WI38 (cell line): Measurements from ENCODE around the gene NEK7.

ENCODE experiments used
- H3K4me3 ChIP-seq: 2 replicates; pipeline ENCODE4 v1.5.1; 2011; ENCODE audit warnings: low read depth, mild to moderate bottlenecking, control low read depth, low read length
- TF ChIP-seq, protein P1 (sequence below): IDR thresholded peaks from 2 replicates; pipeline ENCODE4 v1.5.1; 2012; ENCODE audit warnings: low read depth, mild to moderate bottlenecking, control low read depth, low read length

The NEK7 gene

DNA sequence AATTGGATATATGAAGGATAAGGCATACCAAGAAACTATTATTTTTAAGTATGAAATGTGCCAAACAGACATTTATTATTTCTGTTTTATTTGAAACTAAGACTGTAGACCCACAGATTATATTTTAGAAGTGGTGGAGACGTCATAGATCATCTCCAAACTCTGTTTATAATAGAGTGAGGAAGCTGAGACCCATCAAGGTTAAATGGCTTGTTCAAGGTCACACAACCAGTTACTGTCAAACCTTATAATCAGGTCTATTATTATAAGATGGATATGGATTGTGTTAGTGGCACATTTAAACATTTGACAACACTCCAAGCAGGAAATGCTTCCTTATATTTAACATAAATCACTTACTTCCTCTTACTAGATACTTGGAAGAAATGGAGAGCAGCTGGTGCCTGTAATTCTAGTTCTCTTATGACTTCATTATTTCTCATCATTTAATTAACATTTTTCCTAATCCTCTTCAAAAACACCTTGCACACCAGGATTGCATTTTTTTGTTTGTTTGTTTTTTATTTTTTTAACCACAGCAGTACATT lies 117.0 kb downstream of the NEK7 start:
- TF ChIP-seq, protein P1, sequence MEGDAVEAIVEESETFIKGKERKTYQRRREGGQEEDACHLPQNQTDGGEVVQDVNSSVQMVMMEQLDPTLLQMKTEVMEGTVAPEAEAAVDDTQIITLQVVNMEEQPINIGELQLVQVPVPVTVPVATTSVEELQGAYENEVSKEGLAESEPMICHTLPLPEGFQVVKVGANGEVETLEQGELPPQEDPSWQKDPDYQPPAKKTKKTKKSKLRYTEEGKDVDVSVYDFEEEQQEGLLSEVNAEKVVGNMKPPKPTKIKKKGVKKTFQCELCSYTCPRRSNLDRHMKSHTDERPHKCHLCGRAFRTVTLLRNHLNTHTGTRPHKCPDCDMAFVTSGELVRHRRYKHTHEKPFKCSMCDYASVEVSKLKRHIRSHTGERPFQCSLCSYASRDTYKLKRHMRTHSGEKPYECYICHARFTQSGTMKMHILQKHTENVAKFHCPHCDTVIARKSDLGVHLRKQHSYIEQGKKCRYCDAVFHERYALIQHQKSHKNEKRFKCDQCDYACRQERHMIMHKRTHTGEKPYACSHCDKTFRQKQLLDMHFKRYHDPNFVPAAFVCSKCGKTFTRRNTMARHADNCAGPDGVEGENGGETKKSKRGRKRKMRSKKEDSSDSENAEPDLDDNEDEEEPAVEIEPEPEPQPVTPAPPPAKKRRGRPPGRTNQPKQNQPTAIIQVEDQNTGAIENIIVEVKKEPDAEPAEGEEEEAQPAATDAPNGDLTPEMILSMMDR, result no peak
- no peak overlapping the region for H3K4me3 ChIP-seq

DNA sequence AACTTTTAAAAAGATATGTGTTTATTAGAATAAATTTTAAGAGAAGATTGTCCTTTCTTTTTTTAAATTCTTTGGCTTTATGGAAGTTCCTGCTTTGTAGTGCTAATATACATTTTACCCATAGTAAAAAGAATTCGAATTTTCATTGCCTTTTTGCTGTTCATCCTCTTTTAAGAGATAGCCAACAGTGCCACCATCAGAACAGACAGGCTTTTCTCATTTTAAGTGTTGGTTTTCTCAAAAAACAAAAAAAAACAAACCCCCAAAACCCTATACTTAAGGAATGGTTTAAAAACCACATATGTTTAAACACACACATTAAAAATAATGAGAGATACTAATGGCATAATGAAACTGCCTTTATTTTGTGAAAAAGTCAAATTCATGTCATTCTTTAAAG lies 118.8 kb downstream of the NEK7 start:
- no peak overlapping the region for H3K4me3 ChIP-seq
- TF ChIP-seq, protein P1, result no peak

DNA sequence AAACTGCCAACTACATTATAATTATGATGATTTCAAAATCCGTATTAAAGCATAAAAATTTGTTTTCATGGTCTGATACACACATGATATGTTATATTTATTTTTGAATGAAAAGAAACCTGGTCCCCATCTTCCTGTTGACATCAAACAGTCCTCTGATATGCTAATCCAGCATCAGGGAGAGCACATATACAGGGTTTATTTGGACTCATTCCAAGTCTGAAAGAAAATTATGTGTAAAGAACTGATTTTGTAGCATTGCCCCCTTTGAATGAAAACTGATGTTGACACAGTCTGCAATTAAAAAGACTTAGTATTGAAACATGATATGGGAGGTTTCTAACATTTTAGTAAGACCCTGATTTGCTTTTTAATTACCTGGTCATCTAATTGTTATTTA lies 119.4 kb downstream of the NEK7 start:
- no peak overlapping the region for H3K4me3 ChIP-seq
- TF ChIP-seq, protein P1, result no peak

DNA sequence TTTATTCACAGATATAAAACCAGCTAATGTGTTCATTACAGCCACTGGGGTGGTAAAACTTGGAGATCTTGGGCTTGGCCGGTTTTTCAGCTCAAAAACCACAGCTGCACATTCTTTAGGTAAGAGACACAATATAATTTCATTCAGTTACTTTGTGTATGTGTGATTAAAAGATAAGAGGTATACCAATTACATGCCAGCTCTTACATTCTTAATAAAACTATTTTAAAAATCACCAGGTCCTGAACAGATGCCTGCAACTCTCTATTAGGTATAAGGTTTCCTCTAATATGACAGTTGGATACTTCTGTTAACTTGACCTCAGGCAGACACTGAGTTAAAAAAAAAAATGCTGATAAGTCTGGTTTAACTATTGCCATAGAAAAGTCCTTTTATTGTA lies 122.1 kb downstream of the NEK7 start:
- H3K4me3 ChIP-seq, result no peak overlapping the region
- TF ChIP-seq, protein P1, result no peak

DNA sequence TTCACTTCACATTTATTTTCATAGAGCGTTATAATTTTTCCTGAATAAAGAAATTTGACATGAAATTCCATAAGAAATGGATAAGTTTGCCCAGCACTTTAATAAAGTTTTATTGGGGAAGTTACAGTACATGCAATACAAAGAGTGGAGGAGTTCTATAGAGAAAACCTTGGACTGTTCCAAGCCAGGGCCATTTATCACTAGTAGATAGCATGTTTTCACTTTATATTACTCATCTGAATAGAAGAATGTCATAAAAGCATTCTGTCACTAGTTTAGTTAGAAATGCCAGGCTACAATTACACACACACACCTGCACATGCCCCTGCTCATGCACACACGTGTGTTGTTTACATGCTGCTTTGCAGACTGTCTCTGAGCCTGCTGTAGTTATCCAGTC lies 123.3 kb downstream of the NEK7 start:
- TF ChIP-seq, protein P1, result no peak
- H3K4me3 ChIP-seq, result no peak overlapping the region

DNA sequence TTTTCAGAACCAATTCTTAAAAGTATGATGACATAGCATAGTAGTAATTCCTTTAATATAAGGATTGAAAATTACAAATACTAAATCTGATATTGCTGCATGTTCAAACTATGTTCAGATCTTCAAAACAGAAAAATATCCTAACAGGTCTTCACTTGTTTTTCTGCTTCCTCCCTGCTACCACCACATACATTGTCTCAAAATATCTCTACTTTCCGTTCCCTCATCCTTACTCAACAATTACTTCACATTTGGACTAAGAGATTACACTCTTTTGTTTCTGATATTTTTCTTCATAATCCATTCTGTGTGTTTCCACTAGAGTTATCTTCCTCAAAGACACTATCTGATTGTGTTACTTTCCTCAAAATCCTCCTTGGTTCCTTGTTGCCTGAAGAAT lies 125.1 kb downstream of the NEK7 start:
- TF ChIP-seq, protein P1, result no peak
- no peak overlapping the region for H3K4me3 ChIP-seq

DNA sequence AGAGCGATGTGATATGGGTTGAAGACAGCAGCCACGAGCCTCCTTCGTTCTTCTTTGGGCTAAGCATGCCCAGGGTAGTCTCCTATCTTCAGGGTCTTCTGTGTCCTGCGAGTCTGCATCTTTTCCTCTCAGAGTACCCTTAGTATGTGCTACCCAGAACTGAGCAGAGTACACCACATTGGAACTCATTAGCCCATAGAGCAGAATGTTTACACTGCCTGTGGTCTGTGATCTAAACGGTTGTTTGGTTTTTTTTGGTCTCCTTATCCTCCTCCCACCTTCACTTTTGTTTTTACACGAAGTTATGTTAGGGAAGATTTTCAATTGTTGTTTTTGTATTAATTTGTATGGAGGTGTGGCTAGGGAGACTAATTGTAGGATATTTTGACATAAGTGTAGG lies 126.4 kb downstream of the NEK7 start:
- TF ChIP-seq, protein P1, result no peak
- H3K4me3 ChIP-seq, result no peak overlapping the region
